Kasumi-1 (cell line): ENCODE data around the gene ECM2.

Source experiments
- DNase-seq, 2 experiments: peaks; one replicate each; lab custom pipeline; 2025; lab: John Stamatoyannopoulos, UW

Gene ECM2

GRCh38 chr9:92467041-92467440 lies 68.7 kb downstream of the ECM2 start:
- no peak for DNase-seq

DNA sequence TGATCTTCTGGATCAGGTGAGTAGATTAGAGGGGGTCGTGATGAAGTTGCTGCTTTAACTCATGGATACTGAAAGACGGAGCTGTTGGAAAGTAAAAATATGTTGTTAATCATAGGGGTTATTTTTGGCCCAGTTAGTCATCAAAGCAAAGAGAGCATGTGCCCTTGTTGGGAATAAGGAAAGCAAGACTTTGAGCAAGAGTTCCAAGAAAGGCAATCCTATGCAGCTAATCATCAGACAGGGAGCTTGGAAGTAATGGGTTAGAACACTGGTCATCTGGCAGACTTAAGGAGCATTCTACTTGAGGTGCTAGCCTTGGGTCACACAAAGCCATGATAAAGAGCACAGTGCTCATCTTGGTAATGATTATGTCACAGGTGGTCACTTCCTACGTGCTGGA lies 71.8 kb downstream of the ECM2 start:
- DNase-seq = no peak

DNA sequence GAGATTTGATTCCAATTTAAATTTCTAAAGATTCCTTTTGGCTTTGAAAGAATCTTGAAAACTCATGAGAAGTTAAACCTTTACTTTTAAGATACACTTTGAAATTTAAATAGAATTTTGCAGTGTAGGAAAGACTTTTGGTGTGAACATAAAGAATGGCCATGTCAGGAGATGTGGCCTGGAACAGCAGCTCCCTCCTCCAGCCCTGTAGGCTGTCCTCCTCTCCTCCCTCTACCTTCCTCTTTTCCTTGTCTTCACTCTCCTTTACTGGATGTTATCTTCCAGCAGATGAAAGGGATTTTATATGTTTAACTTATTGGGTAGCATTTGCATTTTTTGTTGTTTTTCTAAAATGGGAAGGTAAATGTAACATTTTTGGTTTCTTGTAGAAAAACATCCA lies 72.4 kb downstream of the ECM2 start:
- DNase-seq = no peak

DNA sequence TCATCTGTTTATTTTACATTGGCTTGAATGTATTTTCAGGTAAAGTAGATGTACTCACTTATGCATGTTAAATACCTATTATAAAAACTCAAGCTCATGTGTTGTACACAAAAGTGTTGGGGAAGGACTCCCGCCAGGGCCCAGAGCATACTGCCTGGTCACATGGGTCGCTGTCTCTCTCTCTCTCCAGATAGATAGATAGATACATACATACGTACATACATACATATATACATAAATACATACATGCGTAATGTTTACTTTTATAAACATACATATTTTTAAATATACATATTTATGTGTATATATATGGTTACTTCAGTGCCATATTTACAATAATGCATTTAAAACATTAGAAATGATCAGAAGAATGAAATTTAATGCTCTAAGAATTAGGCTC lies 78.2 kb downstream of the ECM2 start:
- DNase-seq = no peak

DNA sequence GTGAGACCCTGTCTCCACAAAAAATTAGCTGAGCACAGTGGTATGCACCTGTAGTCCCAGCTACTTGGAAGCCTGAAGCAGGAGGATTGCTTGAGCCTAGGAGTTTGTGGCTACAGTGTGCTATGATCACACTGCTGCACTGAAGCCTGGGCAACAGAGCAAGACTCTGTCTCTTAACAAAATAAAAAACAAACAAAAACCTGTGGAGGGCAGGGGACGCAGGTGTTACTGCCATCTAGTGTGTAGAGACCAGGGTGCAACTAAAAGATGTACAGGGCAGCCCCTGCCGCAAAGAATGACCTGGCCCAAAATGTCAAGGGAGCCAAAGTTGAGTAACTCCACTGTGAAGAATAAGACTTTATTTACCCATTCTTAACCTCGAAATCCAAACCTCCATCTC lies 80.6 kb downstream of the ECM2 start:
- DNase-seq = peak; percentile 19 to 37

- DNase-seq = no peak
These were observed 89.3 kb downstream of the ECM2 start for GRCh38 chr9:92446536-92446935.
